H9 (cell line): ENCODE measurements around the gene TNFSF9. TPM values are rescaled to one million over a fixed set of nuclear protein-coding genes. Genes with fewer than 3 reads are reported as not detected.

Experiments
- DNase-seq: peaks from one replicate; pipeline ENCODE4 v3.0.0-alpha.2; 2017
- H2AFZ ChIP-seq: one replicate; pipeline ENCODE4 v1.6.1; 2013; ENCODE audit warnings: mild to moderate bottlenecking, low read length, control low read depth, moderate library complexity
- H2AK5ac ChIP-seq: 2 replicates; pipeline ENCODE4 v1.6.1; 2013; ENCODE audit warnings: low read length, control low read depth, mixed read lengths; ENCODE audit not compliant: insufficient read length
- H2BK120ac ChIP-seq: one replicate; pipeline ENCODE4 v1.6.1; 2013; ENCODE audit warnings: low read depth, mild to moderate bottlenecking, low read length, control low read depth, inconsistent platforms; ENCODE audit not compliant: poor library complexity, severe bottlenecking
- H2BK12ac ChIP-seq: 2 replicates; pipeline ENCODE4 v1.6.1; 2013; ENCODE audit warnings: low read length, control low read depth, mixed read lengths, low read depth; ENCODE audit not compliant: insufficient read length
- H2BK15ac ChIP-seq: 2 replicates; pipeline ENCODE4 v1.6.1; 2013; ENCODE audit warnings: low read depth, low read length, control low read depth
- H2BK20ac ChIP-seq: one replicate; pipeline ENCODE4 v1.6.1; 2013; ENCODE audit warnings: low read depth, mild to moderate bottlenecking, low read length, control low read depth, inconsistent platforms; ENCODE audit not compliant: poor library complexity, severe bottlenecking
- H2BK5ac ChIP-seq: 2 replicates; pipeline ENCODE4 v1.6.1; 2013; ENCODE audit warnings: low read length, control low read depth, mixed read lengths; ENCODE audit not compliant: insufficient read length
- H3K14ac ChIP-seq: 2 replicates; pipeline ENCODE4 v1.6.1; 2013; ENCODE audit warnings: low read length, control low read depth; ENCODE audit not compliant: insufficient read depth
- H3K18ac ChIP-seq: 2 replicates; pipeline ENCODE4 v1.6.1; 2013; ENCODE audit warnings: low read depth, mild to moderate bottlenecking, mixed read lengths, low read length, control low read depth; ENCODE audit not compliant: insufficient read length
- H3K23ac ChIP-seq: 2 replicates; pipeline ENCODE4 v1.6.1; 2013; ENCODE audit warnings: low read length, control low read depth, mixed read lengths, low read depth; ENCODE audit not compliant: insufficient read length
- H3K23me2 ChIP-seq: 2 replicates; pipeline ENCODE4 v1.6.1; 2013; ENCODE audit warnings: low read depth, mild to moderate bottlenecking, mixed read lengths, low read length, control low read depth; ENCODE audit not compliant: insufficient read length, poor library complexity, severe bottlenecking
- H3K27ac ChIP-seq: 2 replicates; pipeline ENCODE4 v1.5.1; 2013; ENCODE audit warnings: low read length, control low read depth, mixed read lengths, low read depth; ENCODE audit not compliant: insufficient read length
- H3K27me3 ChIP-seq: 2 replicates; pipeline ENCODE4 v1.6.1; 2013; ENCODE audit warnings: low read length, control low read depth, inconsistent platforms; ENCODE audit not compliant: insufficient read depth
- H3K4ac ChIP-seq: 2 replicates; pipeline ENCODE4 v1.6.1; 2013; ENCODE audit warnings: low read depth, mild to moderate bottlenecking, control low read depth, inconsistent platforms, low read length, moderate library complexity
- H3K4me1 ChIP-seq: 2 replicates; pipeline ENCODE4 v1.6.1; 2013; ENCODE audit warnings: low read length, control low read depth, inconsistent platforms; ENCODE audit not compliant: insufficient read depth
- H3K4me2 ChIP-seq: 2 replicates; pipeline ENCODE4 v1.6.1; 2013; ENCODE audit warnings: low read length, control low read depth, mixed read lengths; ENCODE audit not compliant: insufficient read length, insufficient read depth
- H3K56ac ChIP-seq: 2 replicates; pipeline ENCODE4 v1.6.1; 2013; ENCODE audit warnings: low read depth, mild to moderate bottlenecking, mixed read lengths, low read length, control low read depth; ENCODE audit not compliant: insufficient read length
- H3K79me1 ChIP-seq: 2 replicates; pipeline ENCODE4 v1.6.1; 2013; ENCODE audit warnings: low read depth, mild to moderate bottlenecking, moderate library complexity, low read length, control low read depth, inconsistent platforms; ENCODE audit not compliant: insufficient read depth, poor library complexity, severe bottlenecking
- H3K79me2 ChIP-seq: 2 replicates; pipeline ENCODE4 v1.6.1; 2013; ENCODE audit warnings: low read length, control low read depth, inconsistent platforms; ENCODE audit not compliant: insufficient read depth
- H3K9ac ChIP-seq: 2 replicates; pipeline ENCODE4 v1.6.1; 2013; ENCODE audit warnings: low read length, control low read depth, mixed read lengths; ENCODE audit not compliant: insufficient read length; ENCODE audit errors: extremely low read depth
- H3K9me3 ChIP-seq: one replicate; pipeline ENCODE4 v1.6.1; 2013; ENCODE audit warnings: low read depth, low read length, inconsistent platforms; ENCODE audit not compliant: control insufficient read depth
- H3T11ph ChIP-seq: one replicate; pipeline ENCODE4 v1.6.1; 2013; ENCODE audit warnings: mild to moderate bottlenecking, low read length, control low read depth, inconsistent platforms
- H4K20me1 ChIP-seq: one replicate; pipeline ENCODE4 v1.6.1; 2013; ENCODE audit not compliant: control insufficient read depth, insufficient read length, insufficient read depth
- H4K5ac ChIP-seq: 2 replicates; pipeline ENCODE4 v1.6.1; 2013; ENCODE audit warnings: low read depth, mild to moderate bottlenecking, mixed read lengths, low read length, control low read depth; ENCODE audit not compliant: insufficient read length
- H4K8ac ChIP-seq: replicated peaks from 2 replicates; pipeline ENCODE4 v1.6.1; 2013; ENCODE audit warnings: low read length, control low read depth, mixed read lengths, low read depth; ENCODE audit not compliant: insufficient read length
- H4K91ac ChIP-seq: 2 replicates; pipeline ENCODE4 v1.6.1; 2013; ENCODE audit warnings: low read depth, mild to moderate bottlenecking, moderate library complexity, mixed read lengths, low read length, control low read depth; ENCODE audit not compliant: insufficient read length
- H3K27ac Mint-ChIP-seq, 3 experiments: 2 replicates in 2 of 3; 3 replicates in 1 of 3; pipeline ENCODE4 v1.8.0; 2020 to 2021; ENCODE audit warnings: mixed read lengths in 3 of 3, mild to moderate bottlenecking in 1 of 3, moderate library complexity in 1 of 3
- H3K27me3 Mint-ChIP-seq: 2 replicates; pipeline ENCODE4 v1.8.0; 2021; ENCODE audit warnings: low read depth, mild to moderate bottlenecking, moderate library complexity, mixed read lengths
- H3K36me3 Mint-ChIP-seq, 3 experiments: 2 replicates in 2 of 3; 3 replicates in 1 of 3; pipeline ENCODE4 v1.8.0; 2020 to 2021; ENCODE audit warnings: low read depth in 3 of 3, mixed read lengths in 3 of 3; ENCODE audit not compliant: insufficient read depth in 1 of 3
- H3K4me1 Mint-ChIP-seq, 2 experiments: 2 replicates each; pipeline ENCODE4 v1.8.0; 2020; ENCODE audit warnings: mixed read lengths in 2 of 2
- H3K4me3 Mint-ChIP-seq, 2 experiments: 2 replicates in 1 of 2; 3 replicates in 1 of 2; pipeline ENCODE4 v1.8.0; 2020 to 2021; ENCODE audit warnings: mild to moderate bottlenecking in 2 of 2, mixed read lengths in 2 of 2, moderate library complexity in 1 of 2
- H3K9me3 Mint-ChIP-seq, 2 experiments: 2 replicates in 1 of 2; 3 replicates in 1 of 2; pipeline ENCODE4 v1.8.0; 2020; ENCODE audit warnings: mild to moderate bottlenecking in 2 of 2, mixed read lengths in 2 of 2, moderate library complexity in 1 of 2
- CTCF ChIP-seq: fragments of 200-600 bp; sonication (generic); conservative IDR thresholded peaks from 3 replicates; pipeline ENCODE4 v1.8.0; 2021; ENCODE audit warnings: antibody characterized with exemption, mild to moderate bottlenecking
- WGBS: extraction: QIAGEN DNeasy Blood & Tissue Kit; methylation state at CpG from one replicate; pipeline ENCODE4 v1.1.7; 2013; ENCODE audit warnings: missing lambda C conversion rate, low lambda C conversion rate, mixed read lengths; ENCODE audit not compliant: insufficient read length; ENCODE audit errors: extremely low coverage; 5-methylcytosine and 5-hydroxymethylcytosine counted together
- total RNA-seq: library from RNA; stranded (reverse); gene quantifications from 2 replicates; pipeline ENCODE4 v1.2.1, GENCODE V29; 2021

The TNFSF9 gene
- total RNA-seq, 1 experiment from 2014 or later: 1.9 TPM

GRCh38 chr19:6570764-6571163 lies 39.9 kb downstream of the TNFSF9 start:
- Histone ChIP-seq H3K14ac (no peak overlapping the region), H2BK20ac (no peak overlapping the region), H3K9ac (no peak overlapping the region), H2AK5ac (no peak overlapping the region), H4K8ac (no peak overlapping the region), H3K79me2 (no peaks in the 10 kb centered on the region), H3K79me1 (no peaks in the 10 kb centered on the region), H4K91ac (no peak overlapping the region), H3T11ph (no peak overlapping the region), H2BK15ac (no peak overlapping the region), H2BK5ac (no peak overlapping the region), H2BK120ac (no peak overlapping the region), H3K9me3 (no peaks in the 10 kb centered on the region), H2AFZ (no peak overlapping the region), H3K4me2 (no peak overlapping the region), H3K56ac (no peak overlapping the region), H3K4me1 (no peaks in the 10 kb centered on the region; the same call in 1 of the 2 replicates), H2BK12ac (no peak overlapping the region), H3K23me2 (no peaks in the 10 kb centered on the region), H3K4ac (no peak overlapping the region), H3K27me3 (no peaks in the 10 kb centered on the region), H3K27ac (no peak overlapping the region), H3K23ac (no peak overlapping the region), H3K18ac (no peak overlapping the region), H4K5ac (no peak overlapping the region), H4K20me1 (no peaks in the 10 kb centered on the region)
- Mint-ChIP-seq H3K27ac (no peak overlapping the region), H3K4me1 (peaks cover 0 to 8% of the 10 kb centered on the region in 2 experiments; a peak in 2 of 4 replicates), H3K27me3 (peaks cover 11% of the 10 kb centered on the region), H3K36me3 (no peaks in the 10 kb centered on the region), H3K9me3 (peaks cover 11 to 44% of the 10 kb centered on the region in 2 experiments; a peak in 4 of 5 replicates), H3K4me3 (no peak overlapping the region)
- TF ChIP-seq CTCF: no peak
- WGBS: no CpG with 5 or more reads among the region's 3 CpGs
- DNase-seq: no peak
